ENCODE measurements around the gene UBE2R2.
"Not testable (repeated sequence)": the region's sequence is repeated elsewhere in the genome, so short reads cannot be mapped to it uniquely, and the experiment has no call there.

Gene UBE2R2

DNA sequence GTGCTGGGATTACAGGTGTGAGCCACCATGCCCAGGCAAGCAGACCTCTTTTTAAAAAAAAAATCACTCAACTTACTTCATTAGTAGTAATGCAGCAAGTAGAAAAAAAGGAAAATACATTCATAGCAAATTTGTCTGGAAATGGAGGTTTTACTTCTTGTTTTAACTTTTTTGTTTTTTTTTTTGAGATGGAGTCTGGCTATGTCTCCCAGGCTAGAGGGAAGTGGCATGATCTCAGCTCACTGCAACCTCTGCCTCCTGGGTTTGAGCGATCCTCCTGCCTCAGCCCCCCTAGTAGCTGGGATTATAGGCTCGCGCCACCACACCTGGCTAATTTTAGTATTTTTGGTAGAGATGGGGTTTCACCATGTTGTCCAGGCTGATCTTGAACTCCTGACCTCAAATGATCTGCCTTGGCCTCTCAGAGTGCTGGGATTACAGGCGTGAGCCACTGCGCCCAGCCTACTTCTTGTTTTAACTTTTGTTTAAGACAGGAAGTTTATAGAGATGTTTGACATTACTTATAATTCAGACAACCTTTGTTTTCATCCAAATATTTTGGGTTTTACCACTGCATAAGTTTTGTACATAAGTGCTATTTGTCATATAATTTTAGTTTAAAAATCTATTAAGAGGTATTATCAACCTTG is 26.5 kb downstream of the UBE2R2 start:
- DNase-seq: no peak

DNA sequence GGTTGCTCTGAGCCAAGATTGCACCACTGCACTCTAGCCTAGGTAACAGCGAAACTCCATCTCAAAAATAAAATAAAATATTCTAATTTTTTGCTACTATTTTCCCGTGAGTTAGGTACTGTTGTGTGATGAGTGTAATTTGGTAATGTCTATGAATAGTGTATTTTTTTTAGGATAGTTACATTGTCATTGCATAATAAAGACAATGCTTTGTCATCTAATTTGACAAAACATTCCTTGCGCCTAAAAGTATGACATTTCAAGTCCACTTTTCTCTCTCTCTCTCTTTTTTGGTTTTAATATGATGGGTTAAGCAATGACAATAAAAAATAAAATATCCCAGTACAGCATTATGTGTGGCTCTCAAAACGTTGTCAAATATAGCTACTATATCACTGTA is 29.3 kb downstream of the UBE2R2 start:
- no peak for DNase-seq

- not testable (repeated sequence) for DNase-seq
Measured at GRCh38 chr9:33847894-33848205, 30.9 kb downstream of the UBE2R2 start.

DNA sequence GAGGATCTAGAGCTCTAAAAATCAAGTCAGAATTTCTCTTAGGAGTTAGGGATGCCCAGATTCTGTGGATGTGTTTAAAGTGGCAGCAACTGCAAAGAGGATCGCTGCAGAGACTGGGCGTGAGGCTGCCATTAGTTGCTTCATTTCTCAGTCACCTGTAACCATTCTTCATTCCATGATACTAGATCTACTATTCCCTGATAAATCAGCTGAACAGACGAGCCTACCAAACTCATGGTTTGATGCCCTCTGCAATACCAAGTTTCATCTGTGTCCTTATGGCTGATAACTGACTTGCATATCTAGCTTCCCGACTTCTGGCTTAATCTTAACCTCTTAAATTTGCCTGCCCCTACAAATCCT is 33.3 kb downstream of the UBE2R2 start:
- no peak for DNase-seq

DNA sequence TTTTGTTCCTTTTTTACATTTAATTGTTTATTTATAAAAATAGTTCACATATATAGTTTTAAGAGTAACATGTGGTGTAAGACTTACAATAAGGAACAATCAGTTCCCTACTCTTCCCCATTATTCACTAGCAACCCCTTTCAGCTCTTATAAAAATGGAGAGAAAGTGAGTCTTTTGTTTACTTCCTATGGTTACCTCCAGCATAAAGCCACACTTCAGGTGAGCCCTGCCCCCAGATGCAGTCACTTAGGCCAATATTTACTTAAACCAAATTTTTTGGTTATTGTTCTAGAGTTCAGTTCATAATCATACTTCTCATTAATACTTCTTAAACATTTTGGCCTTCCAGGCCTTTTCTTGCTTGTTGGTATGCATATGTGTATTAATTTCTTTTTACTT is 33.7 kb downstream of the UBE2R2 start:
- DNase-seq: no peak

DNA sequence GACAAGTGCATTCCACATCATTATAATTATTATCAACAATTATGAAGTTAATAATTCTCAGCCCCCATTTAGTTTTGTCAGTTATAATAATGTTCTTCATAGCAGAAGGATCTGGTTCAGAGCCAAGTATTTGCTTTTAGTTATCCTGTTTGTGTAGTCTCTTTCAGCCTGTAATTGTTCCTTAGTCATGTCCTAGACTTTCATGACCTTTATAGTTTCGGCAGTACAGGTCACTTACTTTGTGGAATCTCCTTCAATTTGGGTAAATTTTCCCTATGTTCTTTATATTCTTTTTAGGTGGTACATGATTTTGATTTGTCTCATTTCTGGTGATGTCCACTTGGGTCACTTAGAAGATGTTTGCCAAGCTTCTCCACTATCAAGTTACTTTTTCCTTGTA is 34.3 kb downstream of the UBE2R2 start:
- DNase-seq: no peak

DNA sequence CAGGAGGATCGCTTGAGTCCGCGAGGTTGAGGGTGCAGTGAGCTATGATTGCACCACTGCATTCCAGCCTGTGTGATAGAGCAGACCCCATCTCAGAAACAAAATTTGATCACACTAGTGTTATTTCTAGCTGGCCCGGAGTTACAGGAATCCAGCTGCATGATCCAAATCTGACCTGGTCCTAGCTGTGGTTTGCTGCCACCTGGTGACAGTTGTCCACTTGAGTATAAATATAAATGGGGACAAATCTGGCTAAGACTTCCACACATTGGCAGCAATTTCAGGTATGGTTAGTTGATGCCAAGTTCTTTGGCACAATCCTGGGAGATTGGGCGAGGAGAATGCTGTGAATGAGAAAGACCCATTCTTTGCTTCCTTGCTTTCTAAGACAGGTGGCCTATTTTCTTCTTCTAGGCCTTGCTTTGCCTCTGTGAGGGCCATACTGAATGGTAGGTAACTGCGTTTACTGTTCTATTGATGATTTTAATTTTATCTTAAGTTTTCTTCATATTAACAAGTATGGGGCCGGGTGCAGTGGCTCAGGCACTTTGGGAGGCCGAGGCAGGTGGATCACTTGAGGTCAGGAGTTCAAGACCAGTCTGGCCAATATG is 35.4 kb downstream of the UBE2R2 start:
- DNase-seq: peak; percentile 21 to 39

- no peak for DNase-seq
Measured at GRCh38 chr9:33856247-33856646, 39.3 kb downstream of the UBE2R2 start.

GRCh38 chr9:33858423-33858822 is 41.5 kb downstream of the UBE2R2 start:
- no peak for DNase-seq

DNA sequence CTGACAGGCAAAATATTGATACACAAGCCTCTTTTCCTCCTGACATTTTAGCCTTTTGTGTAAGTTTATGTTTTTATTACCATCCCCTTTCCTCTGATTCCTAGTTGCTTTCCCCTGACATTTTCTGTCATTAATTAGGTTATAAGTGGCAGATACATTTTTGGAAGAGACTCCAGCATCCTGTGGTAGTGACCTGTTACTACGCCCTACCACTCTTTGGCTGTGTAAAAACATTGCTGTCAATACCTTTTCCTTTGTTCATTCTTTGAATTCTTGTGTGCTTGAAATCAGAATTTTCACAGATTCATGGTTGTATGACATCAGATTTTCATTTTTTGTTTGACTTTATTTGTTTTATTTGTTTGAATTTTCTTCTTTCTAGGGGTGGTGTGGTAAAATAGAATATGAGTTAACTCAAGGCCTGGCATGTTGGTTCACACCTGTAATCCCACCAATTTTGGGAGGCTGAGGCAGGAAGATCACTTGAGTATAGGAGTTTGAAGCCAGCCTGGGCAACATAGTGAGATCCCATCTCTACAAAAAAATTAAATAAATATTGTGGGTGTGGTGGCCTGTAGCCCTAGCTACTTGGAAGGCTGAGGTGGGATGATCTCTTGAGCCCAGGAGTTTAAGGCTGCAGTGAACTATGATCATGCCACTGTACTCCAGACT is 43.4 kb downstream of the UBE2R2 start:
- no peak for DNase-seq

DNA sequence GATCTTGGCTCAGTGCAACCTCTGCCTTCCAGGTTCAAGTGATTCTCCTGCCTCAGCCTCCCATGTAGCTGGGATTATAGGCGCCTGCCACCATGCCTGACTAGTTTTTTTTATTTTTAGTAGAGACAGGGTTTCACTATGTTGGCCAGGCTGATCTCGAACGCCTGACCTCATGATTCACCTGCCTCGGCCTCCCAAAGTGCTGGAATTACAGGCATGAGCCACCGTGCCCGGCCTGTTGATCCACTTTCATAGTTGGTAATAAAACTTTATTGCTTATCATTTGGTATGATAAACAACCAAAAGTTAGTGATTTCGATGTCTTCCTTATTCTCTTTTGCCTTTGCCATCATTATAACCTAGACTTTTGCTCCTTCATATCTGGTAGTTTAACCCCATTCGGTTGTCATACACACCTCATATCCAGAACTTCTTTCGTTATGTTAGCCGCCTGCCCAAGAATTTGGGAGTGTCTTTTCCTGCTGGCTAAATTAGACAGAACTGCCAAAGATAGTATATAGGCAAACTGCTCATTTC is 45.0 kb downstream of the UBE2R2 start:
- DNase-seq: no peak

- not testable (repeated sequence) for DNase-seq
Measured at GRCh38 chr9:33863027-33863426, 46.1 kb downstream of the UBE2R2 start.

DNA sequence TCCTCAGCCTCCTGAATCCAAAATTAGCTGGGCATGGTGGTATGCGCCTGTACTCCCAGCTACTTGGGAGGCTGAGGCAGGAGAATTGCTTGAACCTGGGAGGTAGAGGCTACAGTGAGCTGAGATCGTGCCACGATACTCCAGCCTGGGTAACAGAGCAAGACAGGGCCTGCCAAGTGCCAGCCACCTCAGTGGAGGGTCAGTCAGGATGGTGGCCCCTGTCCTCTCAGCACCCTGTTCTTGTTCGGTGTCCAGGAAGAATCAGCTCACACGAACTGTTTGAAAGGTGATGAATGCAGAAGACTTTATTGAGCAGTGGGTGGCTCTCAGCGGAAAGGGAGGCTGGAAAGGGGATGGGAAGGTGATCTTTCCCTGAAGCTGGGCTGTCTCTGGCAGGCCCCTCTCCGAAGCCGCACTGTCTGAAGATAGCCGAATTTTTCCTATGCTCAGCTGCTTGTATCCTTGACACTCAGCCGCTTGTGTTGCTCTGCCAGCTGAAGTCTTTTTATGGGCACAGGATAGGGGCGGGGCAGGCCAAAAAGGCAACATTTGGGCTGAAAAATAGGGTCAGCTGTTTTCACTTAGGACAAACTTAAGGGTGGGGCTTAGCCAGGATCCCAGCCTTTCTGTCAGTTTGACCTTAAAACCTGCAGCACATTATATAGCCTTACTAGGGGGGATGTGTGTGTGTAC is 50.9 kb downstream of the UBE2R2 start:
- no peak for DNase-seq

DNA sequence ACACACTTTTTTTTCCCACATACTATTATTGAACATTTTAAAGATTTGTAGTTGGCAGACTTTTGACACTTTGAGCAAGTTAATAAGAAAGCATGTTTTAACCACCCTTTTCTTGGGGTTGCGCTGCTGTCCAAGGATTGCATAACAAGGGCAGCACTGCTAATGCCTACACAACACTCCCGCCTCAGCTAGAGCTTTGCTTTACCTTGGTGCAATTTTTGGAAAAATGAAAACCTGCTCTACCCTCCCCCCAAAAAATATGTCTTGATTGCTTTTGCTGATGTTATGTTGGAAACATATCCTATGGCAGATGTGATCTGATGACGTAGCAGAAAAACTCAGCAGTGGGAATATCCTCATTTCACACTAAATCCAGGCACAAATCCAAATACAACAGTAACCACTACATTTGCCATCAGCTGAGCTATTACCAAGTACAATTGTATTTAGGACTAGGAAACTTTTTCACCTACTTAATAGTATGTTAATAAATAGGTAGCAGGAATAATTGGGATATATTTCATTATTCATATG is 51.5 kb downstream of the UBE2R2 start:
- no peak for DNase-seq

DNA sequence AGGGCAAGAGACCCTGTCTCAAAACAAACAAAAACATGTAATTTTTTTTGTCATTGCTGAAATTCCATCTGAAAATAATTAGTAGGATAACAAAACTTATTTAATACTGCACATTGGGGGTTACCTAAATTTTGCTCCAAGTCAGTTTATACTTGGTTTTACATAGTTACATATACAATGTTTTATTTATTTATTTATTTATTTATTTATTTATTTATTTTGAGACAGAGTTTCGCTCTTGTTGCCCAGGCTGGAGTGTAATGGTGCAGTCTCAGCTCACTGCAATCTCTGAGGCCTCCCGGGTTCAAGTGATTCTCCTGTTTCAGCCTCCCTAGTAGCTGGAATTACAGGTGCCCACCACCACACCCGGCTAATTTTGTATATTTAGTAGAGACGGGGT is 52.3 kb downstream of the UBE2R2 start:
- DNase-seq: not testable (repeated sequence)

- no peak for DNase-seq
Measured at GRCh38 chr9:33877727-33878489, 60.9 kb downstream of the UBE2R2 start.

- no peak for DNase-seq
Measured at GRCh38 chr9:33878691-33879366, 61.9 kb downstream of the UBE2R2 start.

- no peak for DNase-seq
Measured at GRCh38 chr9:33880211-33881089, 63.5 kb downstream of the UBE2R2 start.

DNA sequence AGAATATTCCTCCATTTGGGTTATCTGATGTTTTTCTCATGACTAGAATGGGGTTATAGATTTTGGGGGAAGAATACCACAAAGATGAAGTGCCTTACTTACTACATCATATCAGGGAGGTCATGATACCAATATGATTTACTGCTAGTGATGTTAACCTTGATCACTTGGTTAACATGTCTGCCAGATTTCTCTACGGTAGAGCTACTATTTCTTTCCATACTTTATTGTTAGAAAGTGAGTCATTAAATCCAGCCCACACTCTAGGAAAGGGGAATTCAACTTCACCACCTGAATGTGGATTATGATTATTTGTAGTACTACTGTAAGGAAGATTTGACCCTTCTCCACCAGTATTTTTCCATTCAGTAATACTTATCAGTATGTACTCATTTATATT is 64.7 kb downstream of the UBE2R2 start:
- DNase-seq: no peak

GRCh38 chr9:33884856-33885701 is 68.1 kb downstream of the UBE2R2 start:
- no peak for DNase-seq
